ENCODE data around the gene TMTC1.

GRCh38 chr12:29569132-29569757 lies 214.5 kb downstream of the TMTC1 start:
- TF ChIP-seq CTCF (IDR thresholded peaks at IDR 0.05; ENCODE audit: control extremely low read depth in 1 of 3, insufficient read depth in 1 of 3, low read depth in 1 of 3, low read length in 3 of 3) (no peak), SAP30 (IDR thresholded peaks at IDR 0.05; ENCODE audit: insufficient read depth, insufficient replicate concordance, low read length) (no peak), TEAD4 (IDR thresholded peaks at IDR 0.05; ENCODE audit: low read depth, low read length) (no peak), SRF (IDR thresholded peaks at IDR 0.05; ENCODE audit: low read depth, low read length) (no peak), HDAC6 (IDR thresholded peaks at IDR 0.05; ENCODE audit: low read depth, low read length) (no peak), GABPA (IDR thresholded peaks at IDR 0.05; ENCODE audit: borderline replicate concordance, insufficient read depth, low read length) (no peak), JUN (IDR thresholded peaks at IDR 0.05; ENCODE audit: low read depth, low read length) (no peak), SIN3A (conservative IDR thresholded peaks at IDR 0.05 in 1 of 2, IDR thresholded peaks at IDR 0.05 in 1 of 2; ENCODE audit: low read depth in 1 of 2, low read length in 2 of 2) (no peak), ZNF274 (IDR thresholded peaks at IDR 0.05; ENCODE audit: borderline replicate concordance, extremely low read depth, low read length) (no peak), CHD2 (IDR thresholded peaks at IDR 0.05; ENCODE audit: low read length) (no peak), EGR1 (IDR thresholded peaks at IDR 0.05; ENCODE audit: borderline replicate concordance, low read depth, low read length) (no peak), SP2 (IDR thresholded peaks at IDR 0.05; ENCODE audit: low read length) (no peak), SP1 (IDR thresholded peaks at IDR 0.05; ENCODE audit: low read depth, low read length) (no peak)
